Liver (tissue), 9 donors: Measurements from ENCODE around the gene WHRN. TPM values are rescaled to one million over a fixed set of nuclear protein-coding genes. Genes with fewer than 3 reads are reported as not detected.

Experiments
- DNase-seq: peaks from one replicate; pipeline ENCODE4 v3.0.0-alpha.2; 2017; ENCODE audit warnings: low spot score
- H3K27ac ChIP-seq, 2 donors: one replicate each; pipeline ENCODE4 v1.7.0; 2013; ENCODE audit warnings: inconsistent platforms in 2 of 2, low read length in 2 of 2, control low read depth in 1 of 2, low read depth in 1 of 2, mild to moderate bottlenecking in 1 of 2
- H3K27me3 ChIP-seq, 4 donors: one replicate each; pipeline versions ENCODE4 v1.6.1 to v1.7.0; 2013; ENCODE audit warnings: low read length in 3 of 4, inconsistent platforms in 1 of 4, mild to moderate bottlenecking in 1 of 4, moderate library complexity in 1 of 4; ENCODE audit not compliant: control insufficient read depth in 4 of 4, insufficient read depth in 4 of 4
- H3K36me3 ChIP-seq, 4 donors: one replicate each; pipeline versions ENCODE4 v1.6.1 to v1.7.0; 2013; ENCODE audit warnings: low read length in 3 of 4, mild to moderate bottlenecking in 3 of 4, low read depth in 1 of 4, moderate library complexity in 1 of 4; ENCODE audit not compliant: control insufficient read depth in 4 of 4, insufficient read depth in 3 of 4
- H3K4me1 ChIP-seq, 4 donors: one replicate each; pipeline versions ENCODE4 v1.6.1 to v1.7.0; 2013; ENCODE audit warnings: low read length in 3 of 4, mild to moderate bottlenecking in 3 of 4, moderate library complexity in 1 of 4; ENCODE audit not compliant: control insufficient read depth in 4 of 4, insufficient read depth in 4 of 4
- H3K4me3 ChIP-seq, 3 donors: one replicate each; pipeline versions ENCODE4 v1.6.1 to v1.7.0; 2013; ENCODE audit warnings: low read length in 3 of 3, control low read depth in 1 of 3, low read depth in 1 of 3, mild to moderate bottlenecking in 1 of 3
- H3K9ac ChIP-seq, 2 donors: one replicate each; pipeline ENCODE4 v1.7.0; 2013; ENCODE audit warnings: low read length in 2 of 2, mild to moderate bottlenecking in 2 of 2, moderate library complexity in 2 of 2, control low read depth in 1 of 2, low read depth in 1 of 2
- H3K9me3 ChIP-seq, 4 donors: one replicate each; pipeline versions ENCODE4 v1.6.1 to v1.7.0; 2013; ENCODE audit warnings: low read length in 3 of 4; ENCODE audit not compliant: control insufficient read depth in 4 of 4
- CTCF ChIP-seq: fragments of 150-350 bp; IDR thresholded peaks from 2 replicates; pipeline ENCODE4 v1.5.1; 2017; ENCODE audit warnings: improper control_type of control experiment, low read depth, low read length; ENCODE audit not compliant: missing input control
- EGR1 ChIP-seq, 2 donors: IDR thresholded peaks; 2 replicates each; pipeline ENCODE4 v1.6.1; 2016 to 2018; ENCODE audit warnings: antibody characterized with exemption in 2 of 2, low read depth in 2 of 2
- FOXA1 ChIP-seq: IDR thresholded peaks from 2 replicates; pipeline ENCODE4 v1.6.1; 2016; ENCODE audit warnings: antibody characterized with exemption
- FOXA2 ChIP-seq: IDR thresholded peaks from 2 replicates; pipeline ENCODE4 v1.6.1; 2016; ENCODE audit warnings: antibody characterized with exemption
- GABPA ChIP-seq, 2 donors: IDR thresholded peaks in 1 of 2; conservative IDR thresholded peaks in 1 of 2; 2 replicates each; pipeline ENCODE4 v1.6.1; 2016; ENCODE audit warnings: antibody characterized with exemption in 2 of 2, mild to moderate bottlenecking in 1 of 2, moderate library complexity in 1 of 2
- HNF4A ChIP-seq, 2 donors: conservative IDR thresholded peaks; 2 replicates each; pipeline ENCODE4 v1.6.1; 2016; ENCODE audit warnings: antibody characterized with exemption in 2 of 2, mild to moderate bottlenecking in 2 of 2
- HNF4G ChIP-seq: IDR thresholded peaks from 2 replicates; pipeline ENCODE4 v1.6.1; 2016; ENCODE audit warnings: antibody characterized with exemption
- JUND ChIP-seq, 2 donors: IDR thresholded peaks; 2 replicates each; pipeline ENCODE4 v1.6.1; 2016; ENCODE audit warnings: antibody characterized with exemption in 2 of 2
- NR2F2 ChIP-seq: IDR thresholded peaks from 2 replicates; pipeline ENCODE4 v1.6.1; 2016; ENCODE audit warnings: antibody characterized with exemption
- RAD21 ChIP-seq, 2 donors: IDR thresholded peaks; 2 replicates each; pipeline ENCODE4 v1.6.1; 2016; ENCODE audit warnings: antibody characterized with exemption in 2 of 2, mild to moderate bottlenecking in 2 of 2
- REST ChIP-seq: IDR thresholded peaks from 2 replicates; pipeline ENCODE4 v1.6.1; 2016; ENCODE audit warnings: antibody characterized with exemption, mild to moderate bottlenecking
- RXRA ChIP-seq, 2 donors: IDR thresholded peaks; 2 replicates each; pipeline ENCODE4 v1.6.1; 2017 to 2018; ENCODE audit warnings: antibody characterized with exemption in 2 of 2, mild to moderate bottlenecking in 1 of 2
- SP1 ChIP-seq: IDR thresholded peaks from 2 replicates; pipeline ENCODE4 v1.6.1; 2018; ENCODE audit warnings: antibody characterized with exemption, mild to moderate bottlenecking
- TAF1 ChIP-seq: conservative IDR thresholded peaks from 2 replicates; pipeline ENCODE4 v1.6.1; 2016; ENCODE audit warnings: antibody characterized with exemption, mild to moderate bottlenecking
- YY1 ChIP-seq: IDR thresholded peaks from 2 replicates; pipeline ENCODE4 v1.6.1; 2016; ENCODE audit warnings: antibody characterized with exemption, mild to moderate bottlenecking
- WGBS: extraction: QIAGEN DNeasy Blood & Tissue Kit; methylation state at CpG from one replicate; pipeline ENCODE4 v1.1.7; 2013; 5-methylcytosine and 5-hydroxymethylcytosine counted together
- polyA plus RNA-seq, 2 donors: library from polyadenylated mRNA; stranded (reverse) in 1 of 2; unstranded in 1 of 2; fragments of 200-250 nt in 1 of 2; fragments of >200 nt in 1 of 2; fragmentation: Nextera tagmentation in 1 of 2; extraction: Ambion mirVana in 1 of 2; gene quantifications; one replicate each; pipeline versions ENCODE4 v1.2.1 to v1.2.3, GENCODE V29; 2013 to 2015
- total RNA-seq, 2 donors: library from RNA; depleted of rRNA; stranded (reverse); fragments of >200 nt; gene quantifications; one replicate each; pipeline ENCODE4 v1.2.3, GENCODE V29; 2014
- TF ChIP-seq, protein P1 (sequence below): IDR thresholded peaks from 2 replicates; pipeline ENCODE4 v1.6.1; 2016; ENCODE audit warnings: antibody characterized with exemption
- TF ChIP-seq, protein P2 (sequence below): IDR thresholded peaks from 2 replicates; pipeline ENCODE4 v1.6.1; 2016; ENCODE audit warnings: antibody characterized with exemption
- donor health status: healthy.
- donor health status: healthy.
- donor health status: healthy.
- donor health status: healthy.
- donor health status: healthy.

WHRN gene
- total and polyA plus RNA-seq, 4 donors, result 0.42 to 1.9 (median 0.88) TPM

DNA sequence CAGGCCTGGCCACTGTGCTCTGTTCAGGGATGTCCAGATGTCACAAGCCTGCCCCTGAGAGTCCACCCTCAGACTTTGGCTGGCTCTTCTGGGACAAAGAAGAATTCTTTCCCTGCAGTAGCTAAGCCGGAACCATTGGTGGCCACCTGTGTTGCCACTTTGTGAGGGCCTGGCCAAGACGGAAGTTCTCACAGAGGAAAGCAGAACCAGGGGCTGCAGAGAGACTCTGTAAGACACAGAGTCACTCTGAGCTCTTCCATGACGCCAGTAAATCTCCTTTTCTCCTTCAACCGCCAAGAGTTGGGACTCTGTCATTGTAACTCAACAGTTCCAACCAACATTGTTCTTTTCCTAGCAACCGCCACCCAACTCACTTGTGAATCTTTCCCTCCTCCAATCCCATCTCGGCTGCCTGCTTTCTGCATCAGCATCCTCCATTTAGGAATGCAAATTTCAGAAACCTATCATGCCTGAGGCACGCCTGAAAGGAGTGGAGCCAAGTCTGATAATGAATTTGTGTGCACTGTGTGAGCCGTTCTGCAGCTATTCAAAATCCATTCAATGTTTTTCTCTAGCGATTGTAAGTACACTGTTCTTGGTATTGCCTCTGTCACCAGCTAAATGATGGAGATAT lies 44.5 kb upstream of the WHRN start:
- Histone ChIP-seq H3K9me3 (no peaks in the 10 kb centered on the region), H3K27me3 (peaks cover 0 to 2% (median 0%) of the 10 kb centered on the region in 4 donors), H3K36me3 (no peaks in the 10 kb centered on the region), H3K4me3 (no peak overlapping the region), H3K27ac (no peak overlapping the region), H3K4me1 (no peaks in the 10 kb centered on the region), H3K9ac (no peak overlapping the region)
- 64% methylated on average over 9 of the region's 9 CpGs for WGBS
- DNase-seq, result no peak
- TF ChIP-seq FOXA1 (no peak), REST (no peak), TAF1 (no peak), JUND (IDR thresholded peaks at IDR 0.05) (no peak), NR2F2 (no peak), RAD21 (IDR thresholded peaks at IDR 0.05) (no peak), HNF4G (no peak), HNF4A (conservative IDR thresholded peaks at IDR 0.05) (no peak)

GRCh38 chr9:114546851-114547250 lies 41.6 kb upstream of the WHRN start:
- Histone ChIP-seq H3K27me3 (peaks cover 0 to 3% (median under 1%) of the 10 kb centered on the region in 4 donors), H3K9me3 (no peaks in the 10 kb centered on the region), H3K4me1 (no peaks in the 10 kb centered on the region), H3K4me3 (no peak overlapping the region), H3K9ac (no peak overlapping the region), H3K36me3 (no peaks in the 10 kb centered on the region), H3K27ac (no peak overlapping the region)
- no peak for DNase-seq
- TF ChIP-seq CTCF (no peak), RXRA (IDR thresholded peaks at IDR 0.05) (no peak), FOXA2 (no peak), SP1 (no peak), NR2F2 (no peak), JUND (IDR thresholded peaks at IDR 0.05) (no peak), FOXA1 (no peak), YY1 (no peak), HNF4A (conservative IDR thresholded peaks at IDR 0.05) (no peak), EGR1 (IDR thresholded peaks at IDR 0.05; ENCODE audit: low read depth in 2 of 2) (no peak), HNF4G (no peak), GABPA (IDR thresholded peaks at IDR 0.05 in 1 of 2, conservative IDR thresholded peaks at IDR 0.05 in 1 of 2) (no peak), RAD21 (IDR thresholded peaks at IDR 0.05) (no peak)
- TF ChIP-seq, protein P1, sequence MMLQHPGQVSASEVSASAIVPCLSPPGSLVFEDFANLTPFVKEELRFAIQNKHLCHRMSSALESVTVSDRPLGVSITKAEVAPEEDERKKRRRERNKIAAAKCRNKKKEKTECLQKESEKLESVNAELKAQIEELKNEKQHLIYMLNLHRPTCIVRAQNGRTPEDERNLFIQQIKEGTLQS, result no peak
- TF ChIP-seq, protein P2, sequence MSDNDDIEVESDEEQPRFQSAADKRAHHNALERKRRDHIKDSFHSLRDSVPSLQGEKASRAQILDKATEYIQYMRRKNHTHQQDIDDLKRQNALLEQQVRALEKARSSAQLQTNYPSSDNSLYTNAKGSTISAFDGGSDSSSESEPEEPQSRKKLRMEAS, result no peak
